ACC112 (cell line): ENCODE measurements around the gene SMIM10L1.

ENCODE experiments used
- H2AFZ ChIP-seq: fragments of 200-600 bp; sonication (generic); one replicate; pipeline ENCODE4 v1.6.0; 2017; ENCODE audit warnings: antibody characterized with exemption, low read length; ENCODE audit not compliant: unreplicated experiment
- H3K27ac ChIP-seq: fragments of 200-600 bp; sonication (generic); 2 replicates; pipeline ENCODE4 v1.5.1; 2014; ENCODE audit warnings: low read depth, mild to moderate bottlenecking, antibody characterized with exemption, low read length, moderate library complexity
- H3K27me3 ChIP-seq: fragments of 200-600 bp; sonication (generic); 2 replicates; pipeline ENCODE4 v1.6.1; 2014; ENCODE audit warnings: mild to moderate bottlenecking, antibody characterized with exemption, low read length, moderate library complexity, mixed read lengths; ENCODE audit not compliant: insufficient read depth
- H3K36me3 ChIP-seq: fragments of 200-600 bp; sonication (generic); 2 replicates; pipeline ENCODE4 v1.6.1; 2016; ENCODE audit warnings: mild to moderate bottlenecking, antibody characterized with exemption, low read length, moderate library complexity, mixed read lengths; ENCODE audit not compliant: insufficient read depth
- H3K4me1 ChIP-seq: fragments of 200-600 bp; sonication (generic); one replicate; pipeline ENCODE4 v1.6.1; 2016; ENCODE audit warnings: low read length, mixed read lengths; ENCODE audit not compliant: insufficient read depth, unreplicated experiment, control insufficient read depth
- H3K4me3 ChIP-seq: fragments of 200-600 bp; sonication (generic); 2 replicates; pipeline ENCODE4 v1.5.1; 2014; ENCODE audit warnings: mild to moderate bottlenecking, low read depth, low read length
- H3K79me2 ChIP-seq: fragments of 200-600 bp; sonication (generic); one replicate; pipeline ENCODE4 v1.6.0; 2016; ENCODE audit warnings: low read length; ENCODE audit not compliant: control insufficient read depth, unreplicated experiment, insufficient read depth

Gene SMIM10L1

DNA sequence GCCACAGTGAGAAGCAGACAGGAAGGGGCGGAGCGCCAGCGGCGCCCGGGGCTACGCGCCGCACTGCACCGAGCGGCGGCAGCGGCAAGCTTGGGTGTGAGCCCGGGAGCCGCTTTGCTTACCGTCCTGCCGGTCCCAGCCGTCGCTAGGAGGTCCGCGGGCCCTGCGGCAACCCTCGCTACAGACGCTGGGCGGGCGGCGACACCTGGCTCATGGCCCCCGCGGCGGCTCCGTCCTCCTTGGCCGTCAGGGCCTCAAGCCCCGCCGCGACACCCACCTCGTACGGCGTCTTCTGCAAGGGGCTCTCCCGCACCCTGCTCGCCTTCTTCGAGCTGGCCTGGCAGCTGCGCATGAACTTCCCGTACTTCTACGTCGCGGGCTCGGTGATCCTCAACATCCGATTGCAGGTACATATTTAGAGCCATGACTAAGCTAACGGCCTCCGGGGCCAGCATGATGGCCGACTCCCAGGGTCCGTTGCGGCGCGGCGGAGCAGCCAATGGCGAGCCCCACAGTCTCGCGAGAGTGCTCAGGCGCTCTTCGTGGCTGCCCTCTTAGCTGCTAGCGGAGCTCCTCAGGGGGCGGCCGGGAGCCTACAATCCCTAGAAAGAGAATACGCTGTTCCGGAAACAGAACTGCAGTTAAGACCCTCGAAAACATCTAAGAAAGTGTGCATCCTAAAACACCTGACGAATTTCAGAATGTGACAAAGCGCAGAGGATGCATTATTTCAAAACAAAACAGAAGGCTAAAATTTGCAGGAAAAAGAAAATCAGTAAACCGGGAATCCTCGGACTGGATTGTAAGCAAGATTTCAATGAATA lies at the start of gene SMIM10L1:
Gene SMIM10L1 (plus strand): TSS at position 50 of the 824 bp plus-strand sequence. CDS start 163 bp downstream, at position 213.
- Histone ChIP-seq H3K4me1 (peaks cover 27% of the 10 kb centered on the region), H3K27me3 (no peaks in the 10 kb centered on the region), H3K79me2 (peaks cover 83% of the 10 kb centered on the region), H3K27ac (peak within 1 kb of the TSS; percentile 69), H3K4me3 (peak within 1 kb of the TSS; percentile 79), H3K36me3 (peaks cover 9% of the 10 kb centered on the region; the same call in 1 of the 2 replicates), H2AFZ (peak within 1 kb of the TSS; percentile 61)

DNA sequence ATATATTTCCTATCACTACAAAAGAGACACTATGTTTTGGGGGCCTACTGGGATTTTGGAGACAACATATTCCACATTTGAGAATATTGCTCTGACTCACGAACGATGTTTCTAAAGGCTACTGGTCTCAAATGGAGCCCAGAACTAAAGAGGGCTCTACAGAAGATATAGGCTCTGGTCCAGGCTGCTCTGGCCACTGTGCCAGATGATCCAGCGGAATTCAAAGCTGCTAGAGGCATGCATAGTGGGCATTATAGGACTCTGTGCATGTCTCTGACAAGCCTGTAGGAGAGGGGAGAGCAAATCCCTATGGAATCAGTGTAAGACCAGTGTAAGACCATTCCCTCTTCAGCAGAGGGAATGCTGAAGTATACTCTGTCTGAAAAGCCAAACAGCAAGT lies 40.6 kb upstream of the SMIM10L1 start:
- Histone ChIP-seq H3K27me3 (no peaks in the 10 kb centered on the region), H3K36me3 (peaks cover 18% of the 10 kb centered on the region), H3K4me1 (no peaks in the 10 kb centered on the region), H3K27ac (no peak overlapping the region), H2AFZ (no peak overlapping the region), H3K4me3 (no peak overlapping the region), H3K79me2 (peaks cover 42% of the 10 kb centered on the region)

DNA sequence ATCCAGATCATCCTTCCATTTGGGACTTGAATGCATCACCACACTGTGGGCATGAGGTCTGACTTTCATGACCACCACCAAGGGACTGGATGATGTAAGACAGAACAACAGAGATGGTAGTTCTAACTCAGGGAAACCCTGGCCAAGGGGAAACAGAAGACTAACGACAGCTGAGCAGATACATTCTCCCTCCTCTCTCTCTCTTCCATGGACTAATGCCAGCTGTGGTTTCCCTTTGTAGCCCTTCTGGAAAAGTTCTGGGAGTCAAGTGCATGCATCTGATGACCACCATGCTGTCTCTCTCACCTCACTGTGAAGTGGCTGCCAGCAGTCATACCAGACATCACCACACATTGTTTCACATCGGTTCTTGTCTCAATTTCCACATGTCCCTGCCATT lies 40.0 kb upstream of the SMIM10L1 start:
- Histone ChIP-seq H3K4me3 (no peak overlapping the region), H2AFZ (no peak overlapping the region), H3K79me2 (peaks cover 45% of the 10 kb centered on the region), H3K27me3 (no peaks in the 10 kb centered on the region), H3K27ac (no peak overlapping the region), H3K36me3 (peaks cover 18% of the 10 kb centered on the region), H3K4me1 (no peaks in the 10 kb centered on the region)

DNA sequence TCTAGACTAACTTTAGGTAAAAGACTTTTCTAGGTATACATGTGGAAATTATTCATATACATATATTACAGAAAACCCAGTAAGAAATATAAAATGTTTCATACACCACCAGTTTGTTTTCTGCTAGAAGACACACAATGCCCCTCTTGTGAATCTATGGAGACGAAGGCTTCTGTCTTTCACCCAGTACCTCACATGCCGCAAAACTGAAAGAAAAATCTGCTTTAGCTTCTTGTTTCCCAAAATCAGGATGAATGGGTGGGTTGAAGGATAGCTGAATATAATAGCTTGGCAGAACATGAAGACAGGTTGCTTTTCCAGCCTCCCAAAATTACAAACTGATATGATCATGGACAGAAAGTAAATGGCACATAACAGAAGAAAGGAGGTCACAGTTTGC lies 37.8 kb upstream of the SMIM10L1 start:
- Histone ChIP-seq H3K4me1 (no peaks in the 10 kb centered on the region), H3K27me3 (no peaks in the 10 kb centered on the region), H3K4me3 (no peak overlapping the region), H3K27ac (no peak overlapping the region), H3K79me2 (peaks cover 49% of the 10 kb centered on the region), H2AFZ (no peak overlapping the region), H3K36me3 (peaks cover 4% of the 10 kb centered on the region)

DNA sequence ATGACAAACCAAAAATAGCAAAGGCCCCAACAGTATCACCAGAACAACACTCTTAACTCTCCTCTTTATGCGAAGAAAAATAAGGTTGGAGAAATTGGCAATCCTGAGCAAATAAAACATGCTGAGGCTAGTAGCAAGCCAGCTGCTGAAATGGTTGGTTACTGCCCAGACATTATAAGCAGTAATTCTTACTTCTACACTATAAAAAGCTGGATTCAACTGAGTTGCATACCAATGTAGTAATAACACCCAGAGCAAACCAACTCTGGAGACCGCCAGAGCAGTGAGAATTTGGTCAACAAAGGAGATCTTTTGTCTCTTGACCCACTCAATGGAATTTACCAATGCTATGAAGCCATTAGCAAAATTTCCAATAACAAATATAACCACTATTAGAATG lies 37.2 kb upstream of the SMIM10L1 start:
- Histone ChIP-seq H3K4me3 (no peak overlapping the region), H3K27ac (no peak overlapping the region), H3K27me3 (no peaks in the 10 kb centered on the region), H3K36me3 (peaks cover 2% of the 10 kb centered on the region; the same call in 1 of the 2 replicates), H3K4me1 (no peaks in the 10 kb centered on the region), H2AFZ (no peak overlapping the region), H3K79me2 (peaks cover 51% of the 10 kb centered on the region)

DNA sequence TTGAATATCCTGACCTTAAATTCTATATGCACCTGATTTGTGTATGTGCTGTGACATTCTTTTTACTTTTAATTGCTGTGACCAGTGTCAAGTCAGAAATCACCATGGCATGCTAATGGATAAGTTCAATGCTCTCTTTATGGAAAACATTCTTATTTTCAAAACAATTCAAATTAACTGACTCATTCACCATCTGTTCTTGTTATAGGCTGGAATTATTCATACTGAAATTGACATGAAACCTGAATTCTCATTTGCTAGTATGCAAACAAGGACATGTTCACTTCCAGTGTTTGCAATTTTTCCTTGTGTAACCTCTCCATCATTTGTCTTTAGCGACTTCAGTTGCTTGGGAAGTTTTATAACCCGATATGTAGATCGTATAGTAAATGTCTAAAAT lies 36.7 kb upstream of the SMIM10L1 start, which contains the start of gene TAS2R30:
Gene TAS2R30 (minus strand): TSS at position 340 of the 400 bp plus-strand sequence. CDS start 400 bp downstream, outside the sequence.
- Histone ChIP-seq H3K27ac (no peak within 1 kb of the TSS), H2AFZ (no peak within 1 kb of the TSS), H3K4me1 (no peaks in the 10 kb centered on the region), H3K36me3 (peaks cover 2% of the 10 kb centered on the region; the same call in 1 of the 2 replicates), H3K79me2 (peaks cover 49% of the 10 kb centered on the region), H3K4me3 (no peak within 1 kb of the TSS), H3K27me3 (no peaks in the 10 kb centered on the region)

DNA sequence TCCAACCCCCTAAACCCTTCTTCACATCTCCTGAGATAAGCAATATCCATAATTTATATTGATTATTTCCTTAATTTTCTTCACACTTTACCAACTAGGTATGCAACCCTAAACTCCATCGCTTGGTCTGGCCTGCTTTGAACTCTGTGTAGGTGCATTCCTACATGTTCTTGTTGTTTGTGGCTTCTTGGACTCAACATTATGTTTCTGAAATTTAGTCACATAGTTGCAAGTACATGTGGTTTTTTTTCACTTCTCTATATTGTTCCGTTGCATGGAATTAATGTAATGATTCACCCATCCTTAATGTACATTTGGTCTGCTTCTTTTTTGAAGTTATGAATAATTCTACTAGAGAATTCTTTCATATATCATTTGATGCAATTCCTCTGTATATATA lies 34.9 kb upstream of the SMIM10L1 start:
- no peak overlapping the region for H3K27ac ChIP-seq
- H2AFZ ChIP-seq, result no peak overlapping the region
- no peak overlapping the region for H3K4me3 ChIP-seq
- no peaks in the 10 kb centered on the region for H3K4me1 ChIP-seq
- H3K79me2 ChIP-seq, result peaks cover 46% of the 10 kb centered on the region
- peaks cover 6% of the 10 kb centered on the region; the same call in 1 of the 2 replicates for H3K36me3 ChIP-seq
- no peaks in the 10 kb centered on the region for H3K27me3 ChIP-seq

DNA sequence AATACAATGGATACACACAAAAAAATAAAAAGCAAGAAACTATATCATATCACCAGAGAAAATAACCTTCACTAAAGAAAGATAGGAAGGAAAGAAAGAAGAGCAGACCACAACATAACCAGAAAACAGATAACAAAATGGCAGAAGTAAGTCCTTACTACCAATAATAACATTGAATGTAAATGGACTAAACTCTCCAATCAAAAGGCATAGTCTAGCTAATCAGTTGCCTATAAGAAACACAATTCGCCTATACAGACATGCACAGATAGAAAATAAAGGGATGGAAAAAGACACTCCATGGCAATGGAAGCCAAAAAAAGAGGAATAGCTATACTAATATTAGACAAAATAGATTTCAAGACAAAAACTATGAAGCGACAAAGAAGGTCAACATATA lies 27.6 kb upstream of the SMIM10L1 start:
- H2AFZ ChIP-seq, result no peak overlapping the region
- H3K27me3 ChIP-seq, result no peaks in the 10 kb centered on the region
- no peak overlapping the region for H3K27ac ChIP-seq
- no peak overlapping the region for H3K4me3 ChIP-seq
- no peaks in the 10 kb centered on the region for H3K4me1 ChIP-seq
- peaks cover 36% of the 10 kb centered on the region for H3K79me2 ChIP-seq
- H3K36me3 ChIP-seq, result peaks cover 6% of the 10 kb centered on the region; the same call in 1 of the 2 replicates

DNA sequence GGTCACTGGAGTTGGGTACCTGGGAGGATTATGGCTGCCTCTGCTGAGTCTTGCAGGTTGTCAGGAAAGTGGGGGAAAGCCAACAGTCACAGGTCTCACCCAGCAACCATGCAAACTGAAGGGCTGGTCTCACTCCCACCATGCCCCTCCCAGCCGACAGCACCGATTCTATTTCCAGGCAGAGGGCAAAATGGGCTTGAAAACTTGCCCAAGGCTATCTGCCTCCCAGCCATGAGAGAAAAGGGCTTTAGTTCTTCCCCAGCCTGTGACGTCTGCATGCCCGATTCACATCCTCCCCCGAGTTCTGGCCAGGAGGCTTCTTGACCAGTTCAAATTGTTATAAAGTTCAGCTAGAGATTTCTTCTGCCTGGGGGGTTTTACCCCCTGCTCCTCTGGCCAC lies 26.7 kb upstream of the SMIM10L1 start:
- Histone ChIP-seq H3K36me3 (peaks cover 6% of the 10 kb centered on the region; the same call in 1 of the 2 replicates), H3K27me3 (no peaks in the 10 kb centered on the region), H3K79me2 (peaks cover 33% of the 10 kb centered on the region), H3K27ac (no peak overlapping the region), H3K4me1 (no peaks in the 10 kb centered on the region), H3K4me3 (no peak overlapping the region), H2AFZ (no peak overlapping the region)

DNA sequence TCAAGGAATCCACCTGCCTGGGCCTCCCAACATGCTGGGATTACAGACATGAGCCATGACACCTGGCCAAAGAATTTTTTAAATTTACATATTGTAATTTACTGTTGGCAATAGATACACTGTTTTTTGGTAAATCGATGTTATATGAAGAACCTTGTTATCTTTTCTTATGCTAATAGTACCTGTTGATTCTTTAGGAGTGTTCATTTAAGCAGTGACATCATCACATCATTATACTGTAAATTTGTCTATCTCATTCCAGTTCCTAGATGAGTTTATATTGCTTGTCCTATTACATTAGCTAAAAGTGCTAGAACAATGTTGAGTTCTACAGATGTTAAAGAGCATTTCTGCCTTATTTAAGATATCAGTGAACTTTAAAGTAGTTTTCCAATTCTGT lies 23.6 kb upstream of the SMIM10L1 start:
- no peaks in the 10 kb centered on the region for H3K4me1 ChIP-seq
- H2AFZ ChIP-seq, result no peak overlapping the region
- no peak overlapping the region for H3K27ac ChIP-seq
- no peak overlapping the region for H3K4me3 ChIP-seq
- peaks cover 22% of the 10 kb centered on the region for H3K79me2 ChIP-seq
- peaks cover 11% of the 10 kb centered on the region for H3K36me3 ChIP-seq
- no peaks in the 10 kb centered on the region for H3K27me3 ChIP-seq

DNA sequence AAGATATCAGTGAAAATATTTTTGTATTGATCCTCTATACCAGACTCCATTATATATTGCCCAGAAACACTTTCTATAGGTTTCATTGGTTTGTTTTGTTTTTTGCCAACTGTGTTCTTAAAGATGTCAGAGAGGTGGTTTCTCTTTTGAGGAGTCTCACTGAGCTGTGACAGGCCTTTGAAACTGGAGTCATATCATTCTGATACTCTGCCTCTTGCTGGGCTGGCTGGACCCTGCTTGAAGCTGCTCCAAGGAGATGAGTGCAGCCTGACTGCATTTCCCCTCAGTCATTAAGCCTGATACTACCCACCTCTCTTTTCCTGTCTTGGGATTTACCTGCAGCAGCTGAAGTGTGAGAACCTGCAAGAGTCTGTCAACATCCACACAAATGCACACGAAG lies 20.2 kb upstream of the SMIM10L1 start:
- no peak overlapping the region for H2AFZ ChIP-seq
- no peaks in the 10 kb centered on the region for H3K27me3 ChIP-seq
- H3K79me2 ChIP-seq, result peaks cover 27% of the 10 kb centered on the region
- H3K36me3 ChIP-seq, result peaks cover 18% of the 10 kb centered on the region
- no peak overlapping the region for H3K4me3 ChIP-seq
- no peaks in the 10 kb centered on the region for H3K4me1 ChIP-seq
- H3K27ac ChIP-seq, result no peak overlapping the region
